ENCODE measurements around the gene EIF3D.

DNA sequence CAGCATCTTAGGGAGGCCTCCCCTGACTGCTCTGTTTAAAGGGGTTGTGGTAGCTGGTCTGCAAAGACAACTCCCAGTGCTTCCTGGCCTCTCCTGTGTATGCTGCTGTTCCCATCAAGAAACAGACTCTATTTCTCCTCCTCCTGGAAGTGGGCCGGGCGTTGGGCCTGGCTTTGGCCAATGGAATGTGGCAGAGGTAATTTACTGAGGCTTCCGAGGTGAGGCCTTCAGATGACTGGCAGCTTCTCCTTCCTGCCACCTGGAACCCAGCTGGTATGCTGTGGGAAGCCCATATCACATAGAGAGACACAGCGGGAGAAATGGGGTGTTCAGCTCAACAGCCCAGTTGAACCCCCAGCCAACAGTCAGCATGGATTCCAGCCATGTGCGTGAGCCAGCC is 25.1 kb upstream of the EIF3D start:
- no peak for TF ChIP-seq CTCF (IDR thresholded peaks at IDR 0.05; ENCODE audit: low read depth, low read length)
- no peak for TF ChIP-seq EZH2phosphoT487 (IDR thresholded peaks at IDR 0.05; ENCODE audit: low read depth)

Measured in OCI-LY3 (cell line).